Parathyroid adenoma (tissue), 2 donors: ENCODE data around the gene SEMA4A.
A peak's percentile ranks its signal among the peaks of the same experiment; 100 is the strongest.

ENCODE experiments used
- H2AFZ ChIP-seq: fragments of 300-600 bp; sonication (generic); one replicate; pipeline ENCODE4 v1.7.0; 2017; ENCODE audit warnings: antibody characterized with exemption, mild to moderate bottlenecking
- H3K27ac ChIP-seq: fragments of 300-600 bp; sonication (generic); one replicate; pipeline ENCODE4 v1.7.0; 2017
- H3K27me3 ChIP-seq: fragments of 300-600 bp; sonication (generic); one replicate; pipeline ENCODE4 v1.7.0; 2017; ENCODE audit warnings: low read length; ENCODE audit not compliant: control insufficient read depth, insufficient read depth
- H3K36me3 ChIP-seq: fragments of 300-600 bp; sonication (generic); one replicate; pipeline ENCODE4 v1.7.0; 2017; ENCODE audit warnings: low read length; ENCODE audit not compliant: control insufficient read depth, insufficient read depth
- H3K4me1 ChIP-seq: fragments of 300-600 bp; sonication (generic); one replicate; pipeline ENCODE4 v1.7.0; 2017; ENCODE audit warnings: control low read depth
- H3K4me2 ChIP-seq: fragments of 300-600 bp; sonication (generic); one replicate; pipeline ENCODE4 v1.7.0; 2017; ENCODE audit warnings: low read length
- H3K4me3 ChIP-seq: fragments of 300-600 bp; sonication (generic); one replicate; pipeline ENCODE4 v1.7.0; 2017; ENCODE audit warnings: low read depth, low read length
- H3K79me2 ChIP-seq: fragments of 300-600 bp; sonication (generic); one replicate; pipeline ENCODE4 v1.7.0; 2017; ENCODE audit warnings: control low read depth
- H3K9ac ChIP-seq: fragments of 300-600 bp; sonication (generic); one replicate; pipeline ENCODE4 v1.7.0; 2017; ENCODE audit warnings: mild to moderate bottlenecking
- H3K9me3 ChIP-seq: fragments of 300-600 bp; sonication (generic); one replicate; pipeline ENCODE4 v1.7.0; 2017; ENCODE audit warnings: low read length; ENCODE audit not compliant: control insufficient read depth
- CTCF ChIP-seq: fragments of 300-600 bp; sonication (generic); IDR thresholded peaks from one replicate; pipeline ENCODE4 v1.7.0; 2017; ENCODE audit warnings: antibody characterized with exemption, mild to moderate bottlenecking
- donor health status: primary hyperparathyroidism.

SEMA4A gene

DNA sequence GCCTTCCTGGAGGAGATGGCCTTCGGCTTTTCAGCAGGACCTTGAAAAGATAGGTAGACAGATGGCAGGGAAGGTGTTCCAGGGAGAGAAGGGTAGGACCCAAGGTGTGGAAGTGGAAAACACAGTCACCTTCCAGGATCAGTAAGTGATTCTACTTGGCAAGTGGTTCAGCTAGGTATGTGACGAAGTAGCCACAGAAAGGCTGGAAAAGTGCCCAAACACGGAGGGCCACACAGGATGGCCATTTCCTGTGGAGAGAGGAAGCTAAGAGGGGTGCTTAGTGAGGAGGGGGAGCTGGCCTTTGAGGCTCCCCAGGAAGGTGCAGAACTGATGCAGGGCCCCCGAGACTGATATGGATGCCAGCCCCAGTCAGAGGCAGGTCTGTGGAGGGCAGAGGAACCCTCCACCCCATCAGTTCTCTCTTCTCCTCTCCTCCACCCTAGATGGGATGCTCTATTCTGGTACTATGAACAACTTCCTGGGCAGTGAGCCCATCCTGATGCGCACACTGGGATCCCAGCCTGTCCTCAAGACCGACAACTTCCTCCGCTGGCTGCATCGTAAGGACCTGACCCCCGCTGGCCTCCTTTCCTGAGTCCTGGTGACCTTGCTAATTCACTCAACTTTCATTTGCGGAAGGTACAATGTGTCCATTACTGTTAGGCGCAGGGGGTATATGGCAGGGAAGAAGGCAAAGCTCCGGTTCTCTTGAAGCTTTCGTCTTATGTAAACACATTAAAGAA, 6.8 kb downstream of the SEMA4A start:
- Histone ChIP-seq H2AFZ (peak overlapping the region; percentile 64), H3K9me3 (no peaks in the 10 kb centered on the region), H3K36me3 (no peaks in the 10 kb centered on the region), H3K9ac (no peak overlapping the region), H3K4me1 (peaks cover 4% of the 10 kb centered on the region), H3K27me3 (no peaks in the 10 kb centered on the region), H3K4me2 (peak overlapping the region; percentile 50), H3K79me2 (no peaks in the 10 kb centered on the region), H3K27ac (peak overlapping the region; percentile 11), H3K4me3 (no peak overlapping the region)
- no peak for TF ChIP-seq CTCF

DNA sequence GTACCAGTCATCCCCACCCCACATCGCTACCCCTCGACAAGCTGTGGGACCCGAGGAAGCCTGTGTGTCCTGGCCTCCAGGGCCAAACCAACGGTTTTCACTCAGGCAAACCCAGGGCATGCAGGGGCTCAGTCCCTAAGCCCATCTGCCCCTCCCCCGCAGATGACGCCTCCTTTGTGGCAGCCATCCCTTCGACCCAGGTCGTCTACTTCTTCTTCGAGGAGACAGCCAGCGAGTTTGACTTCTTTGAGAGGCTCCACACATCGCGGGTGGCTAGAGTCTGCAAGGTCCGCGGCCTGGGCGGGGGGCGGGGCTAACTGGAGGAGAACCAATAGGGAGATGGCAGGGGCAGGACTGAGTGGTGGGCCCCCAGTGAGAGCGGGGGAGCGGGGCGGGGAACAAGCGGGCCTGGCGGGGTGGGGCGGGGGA, 7.4 kb downstream of the SEMA4A start:
- peak overlapping the region; percentile 11 for H3K27ac ChIP-seq
- no peaks in the 10 kb centered on the region for H3K27me3 ChIP-seq
- no peak overlapping the region for H3K9ac ChIP-seq
- no peaks in the 10 kb centered on the region for H3K79me2 ChIP-seq
- H2AFZ ChIP-seq: peak overlapping the region; percentile 64
- peaks cover 4% of the 10 kb centered on the region for H3K4me1 ChIP-seq
- peak overlapping the region; percentile 50 for H3K4me2 ChIP-seq
- TF ChIP-seq CTCF: no peak
- H3K36me3 ChIP-seq: no peaks in the 10 kb centered on the region
- H3K9me3 ChIP-seq: no peaks in the 10 kb centered on the region
- H3K4me3 ChIP-seq: no peak overlapping the region

- Histone ChIP-seq H2AFZ (no peak overlapping the region), H3K79me2 (no peaks in the 10 kb centered on the region), H3K9me3 (no peaks in the 10 kb centered on the region), H3K27ac (no peak overlapping the region), H3K9ac (no peak overlapping the region), H3K27me3 (no peaks in the 10 kb centered on the region), H3K4me1 (peaks cover 4% of the 10 kb centered on the region), H3K4me3 (no peak overlapping the region), H3K4me2 (no peak overlapping the region), H3K36me3 (no peaks in the 10 kb centered on the region)
- TF ChIP-seq CTCF: no peak
Measured at GRCh38 chr1:156162430-156163037, 9.1 kb downstream of the SEMA4A start.

GRCh38 chr1:156163712-156164111, 10.3 kb downstream of the SEMA4A start:
- H3K9me3 ChIP-seq: no peaks in the 10 kb centered on the region
- peaks cover 4% of the 10 kb centered on the region for H3K4me1 ChIP-seq
- no peak overlapping the region for H3K27ac ChIP-seq
- TF ChIP-seq CTCF: no peak
- no peaks in the 10 kb centered on the region for H3K36me3 ChIP-seq
- no peak overlapping the region for H3K4me3 ChIP-seq
- no peaks in the 10 kb centered on the region for H3K79me2 ChIP-seq
- no peak overlapping the region for H3K9ac ChIP-seq
- no peaks in the 10 kb centered on the region for H3K27me3 ChIP-seq
- H2AFZ ChIP-seq: no peak overlapping the region
- no peak overlapping the region for H3K4me2 ChIP-seq
